GM21367 (cell line): ENCODE data around the gene REV1.
"Not testable (repeated sequence)": the region's sequence is repeated elsewhere in the genome, so short reads cannot be mapped to it uniquely, and the experiment has no call there.

Experiments
- ATAC-seq: cut with Tn5 transposase; IDR thresholded peaks from one replicate; pipeline ENCODE4 v1.9.1; 2021; ENCODE audit not compliant: unreplicated experiment

REV1 gene

GRCh38 chr2:99487906-99488305 is 1.9 kb downstream of the REV1 start:
- ATAC-seq, result no peak

GRCh38 chr2:99485824-99486223 is 4.0 kb downstream of the REV1 start:
- no peak for ATAC-seq

- ATAC-seq, result no peak
These were observed 4.4 kb downstream of the REV1 start for GRCh38 chr2:99485411-99485810.

GRCh38 chr2:99484205-99484604 is 5.6 kb downstream of the REV1 start:
- no peak for ATAC-seq

- no peak for ATAC-seq
These were observed 7.9 kb downstream of the REV1 start for GRCh38 chr2:99481941-99482340.

GRCh38 chr2:99481527-99481926 is 8.3 kb downstream of the REV1 start:
- ATAC-seq, result no peak

GRCh38 chr2:99480390-99480789 is 9.4 kb downstream of the REV1 start:
- no peak for ATAC-seq

- ATAC-seq, result no peak
These were observed 11.2 kb downstream of the REV1 start for GRCh38 chr2:99478632-99479031.

- ATAC-seq, result no peak
These were observed 12.8 kb downstream of the REV1 start for GRCh38 chr2:99477054-99477453.

- no peak for ATAC-seq
These were observed 13.2 kb downstream of the REV1 start for GRCh38 chr2:99476629-99477028.

GRCh38 chr2:99475095-99475494 is 14.7 kb downstream of the REV1 start:
- ATAC-seq, result not testable (repeated sequence)

GRCh38 chr2:99473518-99474083 is 16.2 kb downstream of the REV1 start:
- no peak for ATAC-seq

- no peak for ATAC-seq
These were observed 17.2 kb downstream of the REV1 start for GRCh38 chr2:99472600-99472960.

- ATAC-seq, result no peak
These were observed 17.9 kb downstream of the REV1 start for GRCh38 chr2:99471654-99472599.

- ATAC-seq, result no peak
These were observed 18.9 kb downstream of the REV1 start for GRCh38 chr2:99470957-99471356.

GRCh38 chr2:99470459-99470858 is 19.4 kb downstream of the REV1 start:
- ATAC-seq, result not testable (repeated sequence)

- no peak for ATAC-seq
These were observed 20.4 kb downstream of the REV1 start for GRCh38 chr2:99469394-99469793.

- no peak for ATAC-seq
These were observed 21.7 kb downstream of the REV1 start for GRCh38 chr2:99468155-99468554.

- ATAC-seq, result no peak
These were observed 22.4 kb downstream of the REV1 start for GRCh38 chr2:99467390-99467789.

- ATAC-seq, result no peak
These were observed 27.9 kb downstream of the REV1 start for GRCh38 chr2:99461828-99462483.

GRCh38 chr2:99458529-99458928 is 31.3 kb downstream of the REV1 start:
- ATAC-seq, result no peak

- no peak for ATAC-seq
These were observed 38.1 kb downstream of the REV1 start for GRCh38 chr2:99451686-99452085.
